H1 (cell line): ENCODE data around the gene TRIOBP. TPM values are rescaled to one million over a fixed set of nuclear protein-coding genes. Genes with fewer than 3 reads are reported as not detected.

Experiments used
- BCL11A ChIP-seq, 2 experiments: IDR thresholded peaks; one replicate each; pipeline ENCODE4 v1.6.1; 2011; ENCODE audit warnings: low read depth in 2 of 2, low read length in 2 of 2, mild to moderate bottlenecking in 2 of 2
- CBX5 ChIP-seq: fragments of 300-800, 300-1000 bp; sonication (generic); IDR thresholded peaks from 2 replicates; pipeline ENCODE4 v1.7.1; 2016; ENCODE audit warnings: antibody characterized with exemption, low read length, low read depth
- CEBPB ChIP-seq: IDR thresholded peaks from 2 replicates; pipeline ENCODE4 v1.6.1; 2012; ENCODE audit warnings: low read depth, low read length
- CHD2 ChIP-seq: IDR thresholded peaks from 2 replicates; pipeline ENCODE4 v1.6.1; 2012; ENCODE audit warnings: low read length, improper control_type of control experiment
- CTBP2 ChIP-seq: IDR thresholded peaks from 2 replicates; pipeline ENCODE4 v1.7.0; 2011; ENCODE audit warnings: borderline replicate concordance, mild to moderate bottlenecking, moderate library complexity, mixed read lengths, low read length; ENCODE audit not compliant: insufficient read depth, insufficient read length
- E2F6 ChIP-seq: IDR thresholded peaks from 2 replicates; pipeline ENCODE4 v1.6.1; 2012; ENCODE audit warnings: inconsistent platforms
- EP300 ChIP-seq, 2 experiments: IDR thresholded peaks; 1 replicate in 1 of 2; 2 replicates in 1 of 2; pipeline ENCODE4 v1.6.1; 2011 to 2012; ENCODE audit warnings: low read depth in 2 of 2, low read length in 2 of 2, mild to moderate bottlenecking in 2 of 2, borderline replicate concordance in 1 of 2, inconsistent platforms in 1 of 2, moderate library complexity in 1 of 2
- FOSL1 ChIP-seq: IDR thresholded peaks from 2 replicates; pipeline ENCODE4 v1.6.1; 2011; ENCODE audit warnings: mild to moderate bottlenecking, low read depth, low read length, moderate library complexity; ENCODE audit not compliant: insufficient read depth
- GTF2F1 ChIP-seq: IDR thresholded peaks from 2 replicates; pipeline ENCODE4 v1.6.1; 2012; ENCODE audit warnings: low read depth, low read length, improper control_type of control experiment, borderline replicate concordance
- HDAC2 ChIP-seq, 2 experiments: fragments of 300-600 bp in 1 of 2; sonication (generic) in 1 of 2; IDR thresholded peaks; 2 replicates each; pipeline ENCODE4 v1.6.1; 2011 to 2012; ENCODE audit warnings: low read depth in 2 of 2, low read length in 2 of 2, mild to moderate bottlenecking in 2 of 2, moderate library complexity in 2 of 2, borderline replicate concordance in 1 of 2, inconsistent platforms in 1 of 2
- NANOG ChIP-seq: IDR thresholded peaks from 2 replicates; pipeline ENCODE4 v1.6.1; 2011; ENCODE audit warnings: low read length, low read depth, mild to moderate bottlenecking, inconsistent platforms; ENCODE audit not compliant: insufficient read depth, poor library complexity, severe bottlenecking
- POLR2A ChIP-seq, 2 experiments: IDR thresholded peaks; 1 replicate in 1 of 2; 2 replicates in 1 of 2; pipeline ENCODE4 v1.6.1; 2011; ENCODE audit warnings: low read depth in 2 of 2, low read length in 2 of 2, mild to moderate bottlenecking in 2 of 2; ENCODE audit errors: control extremely low read depth in 1 of 2
- RAD21 ChIP-seq, 2 experiments: IDR thresholded peaks in 1 of 2; conservative IDR thresholded peaks in 1 of 2; 2 replicates each; pipeline ENCODE4 v1.6.1; 2011; ENCODE audit warnings: low read depth in 2 of 2, low read length in 2 of 2, improper control_type of control experiment in 1 of 2, inconsistent platforms in 1 of 2, mild to moderate bottlenecking in 1 of 2, moderate library complexity in 1 of 2
- RBBP5 ChIP-seq: IDR thresholded peaks from 2 replicates; pipeline ENCODE4 v1.7.1; 2012; ENCODE audit warnings: low read depth, mild to moderate bottlenecking, inconsistent platforms, low read length, moderate library complexity, borderline replicate concordance
- RNF2 ChIP-seq: fragments of 200-900, 300-1000 bp; sonication (generic); IDR thresholded peaks from 2 replicates; pipeline ENCODE4 v1.7.1; 2016; ENCODE audit warnings: borderline replicate concordance, low read depth, mild to moderate bottlenecking, antibody characterized with exemption, low read length; ENCODE audit not compliant: poor library complexity, severe bottlenecking; ENCODE audit errors: missing control alignments
- RXRA ChIP-seq: IDR thresholded peaks from 2 replicates; pipeline ENCODE4 v1.6.1; 2011; ENCODE audit warnings: low read depth, mild to moderate bottlenecking, low read length, moderate library complexity; ENCODE audit not compliant: insufficient read depth
- SUZ12 ChIP-seq: fragments of 200-600 bp; sonication (generic); IDR thresholded peaks from 2 replicates; pipeline ENCODE4 v1.6.1; 2012; ENCODE audit warnings: mild to moderate bottlenecking, inconsistent platforms, low read length, moderate library complexity, mixed read lengths
- TAF1 ChIP-seq: IDR thresholded peaks from 2 replicates; pipeline ENCODE4 v1.6.1; 2011; ENCODE audit warnings: mild to moderate bottlenecking, low read depth, low read length
- TCF12 ChIP-seq: IDR thresholded peaks from 2 replicates; pipeline ENCODE4 v1.6.1; 2011; ENCODE audit warnings: low read depth, mild to moderate bottlenecking, low read length
- TEAD4 ChIP-seq: IDR thresholded peaks from 2 replicates; pipeline ENCODE4 v1.6.1; 2012; ENCODE audit warnings: low read depth, low read length, inconsistent platforms, mixed read lengths
- polyA plus RNA-seq, 7 experiments: library from polyadenylated mRNA; depleted of rRNA in 3 of 7; stranded (reverse) in 5 of 7; unstranded in 2 of 7; fragments of >200 nt in 5 of 7; fragments of 200-250 nt in 2 of 7; gene quantifications; 1 replicate in 5 of 7; 2 replicates in 1 of 7; 4 replicates in 1 of 7; pipeline versions ENCODE4 v1.2.1 to v1.2.3, GENCODE V29; 2011 to 2013; ENCODE audit warnings: missing spikeins in 2 of 7, mixed read lengths in 2 of 7
- total RNA-seq: library from RNA; stranded (reverse); fragmentation: NEBNext Ultra II Directional; extraction: Animal tissue kit (Norgen Biotek cat#: 25700); gene quantifications from 2 replicates; pipeline ENCODE4 v1.2.1, GENCODE V29; 2021

The TRIOBP gene
- total and polyA plus RNA-seq, 2 of the 8 experiments (the other 6 are each of a cell fraction or from before 2014, with no cell fraction given), result 18.2 to 27.3 TPM

- TF ChIP-seq GTF2F1 (0 out of 2 replicates have a peak, but pooled peaks have one; percentile 7), EP300 (IDR thresholded peaks at IDR 0.05; ENCODE audit: borderline replicate concordance in 1 of 2, low read depth in 2 of 2, low read length in 2 of 2) (no peak), CBX5 (no peak), BCL11A (IDR thresholded peaks at IDR 0.05; ENCODE audit: low read depth in 2 of 2, low read length in 2 of 2) (no peak), E2F6 (peak; percentile 20; the same call in 1 of the 2 replicates), HDAC2 (IDR thresholded peaks at IDR 0.05; ENCODE audit: borderline replicate concordance in 1 of 2, low read depth in 2 of 2, low read length in 2 of 2) (0 out of 4 replicates have a peak, but pooled peaks of 1 of the 2 experiments have one; percentile 5), TCF12 (0 out of 2 replicates have a peak, but pooled peaks have one; percentile 44), RNF2 (no peak), CHD2 (no peak), CEBPB (no peak), NANOG (no peak), TEAD4 (peak; percentile 92), TAF1 (0 out of 2 replicates have a peak, but pooled peaks have one; percentile 23), POLR2A (IDR thresholded peaks at IDR 0.05; ENCODE audit: control extremely low read depth in 1 of 2, low read depth in 2 of 2, low read length in 2 of 2) (peak in 1 of 2 experiments; percentile 40; a peak in 1 of 3 replicates), SUZ12 (peak; percentile 61; the same call in 1 of the 2 replicates), CTBP2 (no peak), RXRA (no peak), RAD21 (IDR thresholded peaks at IDR 0.05 in 1 of 2, conservative IDR thresholded peaks at IDR 0.05 in 1 of 2; ENCODE audit: low read depth in 2 of 2, low read length in 2 of 2) (peak in 1 of 2 experiments; percentile 26; a peak in 1 of 4 replicates), RBBP5 (0 out of 2 replicates have a peak, but pooled peaks have one; percentile 26), FOSL1 (no peak)
These were observed 128.1 kb downstream of the TRIOBP start (continued) for GRCh38 chr22:37824674-37825641.
